GM13976 (cell line): ENCODE data around the gene WDR76.

Source experiments
- DNase-seq: peaks from one replicate; pipeline ENCODE4 v3.0.0; 2012; ENCODE audit warnings: low spot score
- in situ Hi-C: fragments of 300-500 bp; cut with MboI; formaldehyde crosslinking; loops from one replicate; pipeline ENCODE4 v1.12.0; 2022; ENCODE audit warnings: low sequenced_read_pairs, mixed read lengths, inconsistent platforms; ENCODE audit not compliant: unreplicated experiment
- TF ChIP-seq, protein P1 (sequence below): IDR thresholded peaks from 2 replicates; pipeline ENCODE4 v1.5.1; 2012; ENCODE audit warnings: borderline replicate concordance, mild to moderate bottlenecking; ENCODE audit not compliant: insufficient read depth; ENCODE audit errors: extremely low read depth, missing control alignments, control extremely low read depth

WDR76 gene

DNA sequence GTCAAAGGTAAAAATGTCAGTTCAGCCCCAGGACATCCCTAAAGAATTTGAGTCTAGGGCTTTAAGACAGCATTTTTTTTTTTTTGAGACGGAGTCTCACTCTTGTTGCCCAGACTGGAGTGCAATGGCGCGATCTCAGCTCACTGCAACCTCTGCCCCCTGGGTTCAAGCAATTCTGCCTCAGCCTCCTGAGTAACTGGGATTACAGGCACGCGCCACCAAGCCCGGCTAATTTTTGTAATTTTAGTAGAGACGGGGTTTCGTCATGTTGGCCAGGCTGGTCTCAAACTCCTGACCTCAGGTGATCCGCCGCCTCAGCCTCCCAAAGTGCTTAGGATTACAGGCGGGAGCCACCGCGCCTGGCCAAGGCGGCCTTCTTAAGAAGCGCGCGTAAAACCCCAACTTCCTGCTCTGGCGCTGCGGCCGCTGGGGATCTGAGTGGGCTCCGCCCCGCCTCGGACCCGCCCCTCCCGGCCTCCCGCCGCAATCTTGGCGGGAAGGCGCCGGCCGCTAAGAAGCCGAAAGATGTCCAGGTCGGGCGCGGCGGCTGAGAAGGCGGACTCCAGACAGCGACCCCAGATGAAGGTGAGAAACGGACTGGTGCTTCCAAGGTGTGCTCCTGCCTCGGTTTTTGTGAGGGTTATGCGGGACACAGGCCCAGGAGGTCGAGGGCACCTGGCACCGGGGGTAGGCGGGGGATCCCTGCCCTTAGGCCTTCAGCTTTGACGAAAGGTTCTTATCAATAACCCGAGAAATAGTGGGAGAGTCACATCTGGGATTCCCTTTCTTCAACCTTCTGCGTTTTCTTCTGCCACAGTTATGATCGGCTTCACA is at the start of gene WDR76:
Gene WDR76, plus strand, starts transcription at position 495 of the 834 bp plus-strand sequence. Its CDS starts 31 bp downstream, at position 526.
- DNase-seq, result peak; percentile 90
- in situ Hi-C loops, result no loop called here
- TF ChIP-seq, protein P1, sequence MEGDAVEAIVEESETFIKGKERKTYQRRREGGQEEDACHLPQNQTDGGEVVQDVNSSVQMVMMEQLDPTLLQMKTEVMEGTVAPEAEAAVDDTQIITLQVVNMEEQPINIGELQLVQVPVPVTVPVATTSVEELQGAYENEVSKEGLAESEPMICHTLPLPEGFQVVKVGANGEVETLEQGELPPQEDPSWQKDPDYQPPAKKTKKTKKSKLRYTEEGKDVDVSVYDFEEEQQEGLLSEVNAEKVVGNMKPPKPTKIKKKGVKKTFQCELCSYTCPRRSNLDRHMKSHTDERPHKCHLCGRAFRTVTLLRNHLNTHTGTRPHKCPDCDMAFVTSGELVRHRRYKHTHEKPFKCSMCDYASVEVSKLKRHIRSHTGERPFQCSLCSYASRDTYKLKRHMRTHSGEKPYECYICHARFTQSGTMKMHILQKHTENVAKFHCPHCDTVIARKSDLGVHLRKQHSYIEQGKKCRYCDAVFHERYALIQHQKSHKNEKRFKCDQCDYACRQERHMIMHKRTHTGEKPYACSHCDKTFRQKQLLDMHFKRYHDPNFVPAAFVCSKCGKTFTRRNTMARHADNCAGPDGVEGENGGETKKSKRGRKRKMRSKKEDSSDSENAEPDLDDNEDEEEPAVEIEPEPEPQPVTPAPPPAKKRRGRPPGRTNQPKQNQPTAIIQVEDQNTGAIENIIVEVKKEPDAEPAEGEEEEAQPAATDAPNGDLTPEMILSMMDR, result no peak

DNA sequence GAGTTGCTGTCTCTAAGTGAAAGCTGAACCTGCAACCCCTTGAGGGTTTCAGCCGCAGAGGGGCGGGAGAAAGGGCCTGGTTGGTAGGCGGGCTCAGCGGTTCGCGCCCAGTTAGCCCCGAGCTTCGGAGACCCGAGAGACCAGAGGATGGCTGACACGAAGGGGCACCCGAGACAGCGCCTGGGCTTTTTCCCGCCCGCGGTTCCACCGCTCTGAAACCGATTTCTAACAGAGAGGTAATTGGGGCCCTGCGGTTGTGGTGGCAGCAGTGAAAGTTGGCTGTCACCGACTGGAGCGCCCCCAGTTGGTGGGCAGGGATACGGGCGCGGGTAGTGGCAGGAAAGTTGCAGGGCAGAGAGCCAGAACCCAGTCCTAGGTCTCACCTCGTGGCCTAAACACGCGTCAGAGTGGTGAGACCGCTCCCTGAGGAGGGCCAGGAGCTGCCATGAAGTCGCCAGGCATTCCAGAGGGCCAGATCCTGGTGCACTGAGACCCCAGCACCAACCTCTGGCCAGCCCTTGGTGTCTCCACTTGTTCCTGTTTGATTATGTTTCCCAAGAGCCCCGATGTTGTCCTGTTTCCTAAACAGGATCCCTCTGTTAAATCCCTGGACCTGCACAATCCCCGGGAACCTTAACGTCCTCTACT is 49.4 kb upstream of the WDR76 start:
- in situ Hi-C loops, result no loop called here
- TF ChIP-seq, protein P1, result peak; percentile 75
- peak; percentile 83 for DNase-seq

DNA sequence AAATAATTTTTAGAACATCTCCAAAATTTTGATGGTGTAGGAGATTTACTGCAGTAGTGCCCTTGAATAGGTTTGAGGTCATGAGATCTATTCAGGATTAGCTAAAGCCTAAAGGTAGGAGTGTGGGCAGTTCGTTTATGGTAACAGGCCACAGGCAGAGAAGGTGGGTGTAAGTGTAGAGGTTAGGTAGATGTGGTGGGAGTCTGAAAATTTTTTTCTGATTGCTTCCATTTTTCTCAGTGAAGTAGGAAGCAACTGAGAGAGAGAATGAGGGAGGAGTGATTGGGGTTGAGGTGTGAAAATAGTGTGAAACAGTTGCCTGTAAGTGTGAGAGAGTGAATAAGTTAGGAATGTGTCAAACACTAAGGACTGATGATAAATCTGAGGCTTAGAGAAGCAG is 47.8 kb upstream of the WDR76 start:
- no peak for DNase-seq
- TF ChIP-seq, protein P1, result no peak
- in situ Hi-C loops, result no loop called here

DNA sequence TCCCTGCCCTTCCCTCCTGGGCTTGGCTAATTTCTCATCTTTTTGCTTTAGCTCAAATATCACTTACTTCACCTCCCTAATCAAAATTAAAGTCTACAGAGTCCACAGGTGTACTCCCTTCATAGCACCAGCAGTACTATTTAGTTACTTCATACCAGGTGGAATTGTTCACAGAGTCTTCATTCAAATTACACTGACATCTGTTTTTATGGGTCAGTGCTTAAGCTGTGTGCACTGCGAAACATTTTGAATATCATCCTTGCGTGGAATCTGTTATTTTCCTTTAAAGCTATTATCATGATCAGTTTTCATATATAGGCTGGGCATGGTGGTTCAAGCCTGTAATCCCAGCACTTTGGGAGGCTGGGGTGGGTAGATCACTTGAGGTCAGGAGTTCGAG is 37.4 kb upstream of the WDR76 start:
- in situ Hi-C loops, result no loop called here

DNA sequence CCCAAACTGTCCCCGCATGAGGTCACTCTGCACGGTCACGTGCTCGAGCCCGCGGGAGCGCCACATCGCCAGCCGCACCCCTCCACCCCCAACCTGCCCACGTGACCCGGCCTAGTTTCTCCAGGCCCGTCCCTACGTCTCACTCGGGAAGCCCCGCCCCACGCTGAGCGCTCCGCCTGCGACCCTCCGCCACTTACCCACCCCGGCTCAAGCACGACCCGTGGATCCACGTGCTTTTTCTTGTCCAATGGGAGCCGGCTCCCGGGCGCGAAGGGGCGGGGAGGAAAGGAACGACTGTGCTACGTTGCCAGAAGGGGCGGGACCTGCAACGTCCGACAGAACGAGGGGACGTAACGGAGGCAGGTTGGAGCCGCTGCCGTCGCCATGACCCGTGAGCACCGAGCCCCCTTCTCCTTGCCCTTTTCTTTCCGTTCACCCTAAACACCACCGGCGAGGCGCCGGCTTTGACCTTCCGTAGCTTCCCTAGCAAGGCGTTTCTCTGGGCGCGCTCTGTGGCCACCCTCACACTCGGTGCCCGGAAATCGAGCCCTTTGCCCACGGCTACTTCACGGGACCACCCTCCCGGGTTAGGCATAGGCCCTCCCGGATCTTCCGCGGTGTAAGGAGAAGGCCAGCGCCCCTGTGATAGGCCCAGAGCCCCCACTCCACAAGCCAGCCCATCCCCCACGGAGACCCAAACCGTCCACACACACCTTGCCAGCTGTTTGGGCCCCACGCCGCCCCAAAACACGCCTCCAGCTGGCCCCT is 34.6 kb upstream of the WDR76 start, which contains the start of gene SERF2:
Gene SERF2, plus strand, starts transcription at position 328 of the 768 bp plus-strand sequence. Its CDS starts 57 bp downstream, at position 385.
- peak; percentile 99 for DNase-seq
- TF ChIP-seq, protein P1, result no peak
- in situ Hi-C loops, result no loop called here

More for the DNA sequence above, 37.4 kb upstream of the WDR76 start:
- no peak for DNase-seq
- TF ChIP-seq, protein P1, result no peak

DNA sequence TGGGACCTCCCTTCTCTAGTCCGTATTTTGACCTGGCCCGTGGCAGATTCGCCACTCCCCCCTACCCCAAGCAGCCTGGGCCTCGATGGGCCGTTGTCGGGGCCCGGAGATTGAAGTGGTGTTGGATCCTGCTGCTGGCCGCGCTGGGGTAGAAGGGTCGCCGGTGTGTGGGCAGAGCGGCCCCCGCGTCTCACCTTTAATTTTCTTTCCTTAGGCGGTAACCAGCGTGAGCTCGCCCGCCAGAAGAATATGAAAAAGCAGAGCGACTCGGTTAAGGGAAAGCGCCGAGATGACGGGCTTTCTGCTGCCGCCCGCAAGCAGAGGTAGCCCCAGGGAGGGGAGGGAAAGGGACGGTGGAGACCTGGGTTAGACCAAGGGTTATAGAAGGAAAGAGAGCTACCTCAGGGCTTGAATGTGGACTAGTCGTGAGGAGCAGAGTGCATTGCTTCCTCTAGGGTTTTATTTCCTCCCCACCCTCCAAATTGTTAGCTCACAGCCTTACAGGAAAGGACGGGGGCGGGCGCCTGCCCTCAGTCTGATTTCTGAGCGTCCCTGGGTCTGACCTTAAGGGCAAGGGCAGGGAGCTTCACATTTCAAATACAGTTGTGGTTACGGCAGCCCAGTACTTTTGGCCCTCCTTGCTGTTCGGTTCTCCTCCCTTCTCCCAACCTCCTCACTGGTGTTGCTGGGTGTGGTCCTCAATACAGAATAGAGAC is 33.9 kb upstream of the WDR76 start:
- in situ Hi-C loops, result no loop called here
- TF ChIP-seq, protein P1, result no peak
- DNase-seq, result peak; percentile 57
